AG04449 (cell line): Measurements from ENCODE around the gene NOLC1.

Experiments
- CTCF ChIA-PET: fragments of 350-600 bp; formaldehyde crosslinking; extraction: SDS; loops from one replicate; lab custom pipeline; 2021; ENCODE audit warnings: antibody characterized with exemption; lab: Yijun Ruan, JAX
- POLR2A ChIA-PET: fragments of 400-600, 350-600 bp; formaldehyde crosslinking; extraction: SDS; loops from one replicate; lab custom pipeline; 2020; ENCODE audit warnings: antibody characterized with exemption, inconsistent platforms; lab: Yijun Ruan, JAX
- DNase-seq: peaks from one replicate; pipeline ENCODE4 v3.0.0-alpha.2; 2010; ENCODE audit warnings: low read depth, low spot score
- H3K4me3 ChIP-seq: 2 replicates; pipeline ENCODE4 v1.5.1; 2011; ENCODE audit warnings: low read depth, mild to moderate bottlenecking, control low read depth, low read length
- TF ChIP-seq, protein P1 (sequence below): IDR thresholded peaks from one replicate; pipeline ENCODE4 v1.5.1; 2011; ENCODE audit warnings: mild to moderate bottlenecking, moderate library complexity, low read length, control low read depth, inconsistent platforms; ENCODE audit not compliant: insufficient read depth; ENCODE audit errors: missing control alignments

Gene NOLC1

DNA sequence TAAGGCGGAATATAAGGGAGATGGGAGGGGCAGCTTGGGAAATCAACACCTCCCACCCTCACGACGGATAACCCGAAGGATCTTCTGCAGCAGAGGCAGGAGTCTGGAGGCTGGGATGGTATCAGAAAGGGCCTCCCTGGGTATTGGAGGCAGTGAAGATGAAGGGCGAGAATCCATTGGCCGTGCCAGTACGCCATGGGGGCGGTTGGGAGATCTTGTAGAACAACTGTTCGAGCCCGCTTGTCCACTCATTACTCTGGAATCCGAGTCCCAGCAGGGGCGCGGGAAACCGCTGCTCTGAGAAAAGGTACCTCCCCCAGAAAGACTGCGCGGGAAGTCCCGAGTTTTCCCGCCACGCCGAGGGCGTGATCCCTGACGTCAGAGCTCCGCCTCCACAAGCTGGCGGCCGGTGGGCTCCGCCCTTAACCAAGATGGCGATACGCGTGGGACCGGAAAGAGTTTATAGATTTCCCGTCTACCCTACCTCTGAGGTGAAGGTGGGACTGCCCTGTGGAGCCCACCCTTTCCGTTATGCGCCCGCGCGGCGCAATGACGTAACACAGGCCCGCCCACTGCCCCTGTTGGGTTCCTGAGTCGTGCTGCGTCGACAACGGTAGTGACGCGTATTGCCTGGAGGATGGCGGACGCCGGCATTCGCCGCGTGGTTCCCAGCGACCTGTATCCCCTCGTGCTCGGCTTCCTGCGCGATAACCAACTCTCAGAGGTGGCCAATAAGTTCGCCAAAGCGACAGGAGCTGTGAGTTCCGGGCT lies at the start of gene NOLC1:
Gene NOLC1, plus strand, starts transcription at position 616 of the 771 bp plus-strand sequence. Its CDS starts 22 bp downstream, at position 638.
- TF ChIP-seq, protein P1, sequence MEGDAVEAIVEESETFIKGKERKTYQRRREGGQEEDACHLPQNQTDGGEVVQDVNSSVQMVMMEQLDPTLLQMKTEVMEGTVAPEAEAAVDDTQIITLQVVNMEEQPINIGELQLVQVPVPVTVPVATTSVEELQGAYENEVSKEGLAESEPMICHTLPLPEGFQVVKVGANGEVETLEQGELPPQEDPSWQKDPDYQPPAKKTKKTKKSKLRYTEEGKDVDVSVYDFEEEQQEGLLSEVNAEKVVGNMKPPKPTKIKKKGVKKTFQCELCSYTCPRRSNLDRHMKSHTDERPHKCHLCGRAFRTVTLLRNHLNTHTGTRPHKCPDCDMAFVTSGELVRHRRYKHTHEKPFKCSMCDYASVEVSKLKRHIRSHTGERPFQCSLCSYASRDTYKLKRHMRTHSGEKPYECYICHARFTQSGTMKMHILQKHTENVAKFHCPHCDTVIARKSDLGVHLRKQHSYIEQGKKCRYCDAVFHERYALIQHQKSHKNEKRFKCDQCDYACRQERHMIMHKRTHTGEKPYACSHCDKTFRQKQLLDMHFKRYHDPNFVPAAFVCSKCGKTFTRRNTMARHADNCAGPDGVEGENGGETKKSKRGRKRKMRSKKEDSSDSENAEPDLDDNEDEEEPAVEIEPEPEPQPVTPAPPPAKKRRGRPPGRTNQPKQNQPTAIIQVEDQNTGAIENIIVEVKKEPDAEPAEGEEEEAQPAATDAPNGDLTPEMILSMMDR: no peak
- POLR2A ChIA-PET: interaction anchor here (0.9 to 1.4 kb wide), 3 partner anchors 17 to 39 kb away, joined by 3 to 5 read pairs (median 4); no protein-coding TSS in a partner anchor
- DNase-seq: peak; percentile 96
- CTCF ChIA-PET: interaction anchor here (2.7 kb wide), 1 partner anchor 20 kb away, joined by 14 read pairs; the partner anchor contains the start of gene PPRC1
- peak within 1 kb of the TSS; percentile 99 for H3K4me3 ChIP-seq

- H3K4me3 ChIP-seq: no peak overlapping the region
- TF ChIP-seq, protein P1: no peak
- ChIA-PET POLR2A (interaction anchor here (2.5 kb wide), 1 partner anchor 11 kb away, joined by 8 read pairs; no protein-coding TSS in a partner anchor), CTCF (interaction anchor here (1.3 to 5.4 kb wide), 5 partner anchors 9 to 30 kb away, joined by 3 to 38 read pairs (median 8); no protein-coding TSS in a partner anchor)
- DNase-seq: no peak
These were observed 49.8 kb upstream of the NOLC1 start for GRCh38 chr10:102102421-102102820.

DNA sequence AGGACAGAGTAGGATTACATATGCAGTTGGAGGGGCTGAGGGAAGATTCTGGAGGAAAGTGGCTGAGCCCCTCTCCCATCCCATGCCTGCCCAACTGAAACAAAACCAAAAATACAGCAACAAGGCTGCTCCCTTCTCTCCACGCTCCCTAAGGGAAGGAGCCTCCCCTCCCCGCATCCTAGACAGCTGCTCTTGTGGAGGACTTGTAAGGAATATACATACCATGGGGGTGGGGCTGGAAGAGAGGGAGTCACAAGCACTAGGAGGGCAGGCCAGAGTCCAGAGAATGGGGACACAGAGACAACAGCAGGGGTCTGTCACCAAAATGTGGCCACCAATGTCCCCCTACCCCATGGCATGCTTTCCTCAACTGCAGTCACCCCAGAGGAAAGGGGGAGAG lies 45.2 kb upstream of the NOLC1 start:
- no peak overlapping the region for H3K4me3 ChIP-seq
- ChIA-PET POLR2A (interaction anchor here (0.5 kb wide), 1 partner anchor 309 kb away, joined by 3 read pairs; no protein-coding TSS in a partner anchor), CTCF (interaction anchor here (5.8 kb wide), 1 partner anchor 34 kb away, joined by 36 read pairs; no protein-coding TSS in a partner anchor)

DNA sequence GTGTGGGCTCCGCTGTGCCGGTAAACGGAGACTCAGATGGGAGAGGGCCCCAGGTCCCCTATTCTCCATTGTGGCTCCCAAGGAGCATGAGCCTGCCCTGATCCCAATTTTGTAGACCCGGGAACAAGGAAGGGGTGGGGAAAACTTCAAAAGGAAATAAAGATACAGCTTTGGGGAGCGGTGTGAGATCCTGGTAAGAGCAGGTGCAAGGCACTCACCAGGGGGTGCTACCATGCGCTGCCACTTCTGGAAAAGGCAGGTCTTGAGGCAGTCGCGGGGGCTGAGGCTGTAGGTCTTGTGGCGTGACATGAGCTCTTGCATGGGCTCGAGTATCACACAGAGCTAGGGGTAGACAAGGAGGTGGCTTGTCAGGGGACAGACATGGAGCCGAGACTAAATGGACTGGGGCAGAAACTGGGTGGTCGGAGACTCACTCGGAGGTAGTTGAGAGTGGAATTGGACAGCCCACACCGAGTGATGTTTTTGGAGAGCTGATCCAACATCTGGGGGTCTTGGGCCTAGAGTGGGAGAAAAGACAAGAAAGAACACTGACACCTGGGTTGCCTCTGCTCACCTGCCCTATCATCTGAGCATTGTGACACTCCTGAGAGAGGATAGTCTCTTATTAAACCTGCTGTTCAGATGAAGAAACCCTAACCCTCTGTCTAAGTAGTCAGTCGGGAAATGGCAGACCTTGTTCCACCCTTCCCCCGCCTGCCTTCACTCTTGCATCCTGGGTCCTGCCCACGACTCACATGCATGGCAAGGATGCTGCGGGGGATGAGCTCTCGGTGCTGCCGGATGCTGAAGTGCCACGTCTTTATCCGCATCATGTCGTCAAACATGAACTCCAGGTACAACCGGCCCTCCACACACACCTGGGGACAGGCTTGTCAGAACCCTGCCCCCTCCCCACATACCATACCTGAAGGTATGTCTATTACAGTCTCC lies 42.7 kb upstream of the NOLC1 start:
- POLR2A ChIA-PET: interaction anchor here (0.9 kb wide), 1 partner anchor 8 kb away, joined by 3 read pairs; no protein-coding TSS in a partner anchor
- DNase-seq: no peak
- TF ChIP-seq, protein P1: no peak
- no peak overlapping the region for H3K4me3 ChIP-seq
- CTCF ChIA-PET: interaction anchor here (5.8 kb wide), 1 partner anchor 37 kb away, joined by 36 read pairs; no protein-coding TSS in a partner anchor

More for the DNA sequence above, 45.2 kb upstream of the NOLC1 start:
- DNase-seq: no peak
- TF ChIP-seq, protein P1: no peak

GRCh38 chr10:102111276-102111675 lies 40.9 kb upstream of the NOLC1 start:
- TF ChIP-seq, protein P1: no peak
- H3K4me3 ChIP-seq: no peak overlapping the region
- ChIA-PET CTCF (interaction anchor here (1.6 to 1.8 kb wide), 2 partner anchors 10 to 38 kb away, joined by 7 to 13 read pairs; no protein-coding TSS in a partner anchor), POLR2A (no interaction called here)
- DNase-seq: no peak
